A549 (cell line): Measurements from ENCODE around the gene GSG1L. TPM values are rescaled to one million over a fixed set of nuclear protein-coding genes. Genes with fewer than 3 reads are reported as not detected.

Source experiments
- ATAC-seq, 2 experiments: fragments of 200-7000 bp in 1 of 2; fragments of >200 bp in 1 of 2; cut with Nextera tagmentation in 1 of 2; cut with Tn5 transposase in 1 of 2; 3 replicates each; pipeline versions ENCODE4 v1.8.0 to v1.9.1; 2018 to 2020; ENCODE audit warnings: mild to moderate bottlenecking in 1 of 2, moderate library complexity in 1 of 2
- CTCF ChIA-PET: fragments of 300-600 bp; sonication (Branson Sonifier 250); formaldehyde crosslinking; extraction: SDS; loops from one replicate; lab custom pipeline; 2021; ENCODE audit warnings: antibody characterized with exemption, inconsistent platforms; lab: Yijun Ruan, JAX
- POLR2A ChIA-PET: fragments of 350-600 bp; formaldehyde crosslinking; extraction: SDS; loops from one replicate; lab custom pipeline; 2021; ENCODE audit warnings: antibody characterized with exemption, inconsistent platforms; lab: Yijun Ruan, JAX
- DNase-seq, 2 experiments: peaks; one replicate each; pipeline versions ENCODE4 v3.0.0 to v3.0.0-alpha.2; 2011 to 2016; ENCODE audit warnings: low read depth in 1 of 2, low spot score in 1 of 2
- FAIRE-seq: peaks from 2 replicates; lab custom pipeline; 2011; peaks lifted over from hg19 to GRCh38; lab: Jason Lieb, UNC
- H3K27ac ChIP-seq, 2 experiments: fragments of >200 bp; sonication (Bioruptor Twin); formaldehyde crosslinking; 3 replicates each; pipeline ENCODE4 v1.5.1; 2016 to 2017
- H3K4me1 ChIP-seq: fragments of >200 bp; sonication (Bioruptor Twin); formaldehyde crosslinking; 3 replicates; pipeline ENCODE4 v1.6.1; 2016
- H3K4me2 ChIP-seq: fragments of >200 bp; sonication (Bioruptor Twin); formaldehyde crosslinking; 3 replicates; pipeline ENCODE4 v1.6.1; 2016
- H3K4me3 ChIP-seq: fragments of >200 bp; sonication (Bioruptor Twin); formaldehyde crosslinking; 3 replicates; pipeline ENCODE4 v1.5.1; 2016
- H3K9me3 ChIP-seq: fragments of >200 bp; sonication (Bioruptor Twin); formaldehyde crosslinking; 3 replicates; pipeline ENCODE4 v1.6.1; 2016
- CBX2 ChIP-seq: fragments of 200-600 bp; sonication (generic); IDR thresholded peaks from 2 replicates; pipeline ENCODE4 v1.6.1; 2016; ENCODE audit warnings: low read depth, mild to moderate bottlenecking, borderline replicate concordance
- CBX8 ChIP-seq: fragments of 200-600 bp; sonication (generic); IDR thresholded peaks from 2 replicates; pipeline ENCODE4 v1.6.1; 2016
- CEBPB ChIP-seq, 2 experiments: fragments of >200 bp in 1 of 2; sonication (Bioruptor Twin) in 1 of 2; formaldehyde crosslinking in 1 of 2; IDR thresholded peaks; 2 replicates each; pipeline ENCODE4 v1.6.1; 2012 to 2016
- CHD2 ChIP-seq: fragments of 150-350 bp; IDR thresholded peaks from 2 replicates; pipeline ENCODE4 v1.6.1; 2014; ENCODE audit warnings: low read length; ENCODE audit not compliant: partially characterized antibody
- CTCF ChIP-seq: fragments of >200 bp; sonication (Bioruptor Twin); formaldehyde crosslinking; IDR thresholded peaks from 3 replicates; pipeline ENCODE4 v1.5.1; 2016
- ELK1 ChIP-seq: fragments of 150-350 bp; IDR thresholded peaks from 2 replicates; pipeline ENCODE4 v1.6.1; 2014; ENCODE audit warnings: low read depth, mild to moderate bottlenecking, low read length
- FOSB ChIP-seq: fragments of 250-450 bp; sonication (Bioruptor Pico); IDR thresholded peaks from 2 replicates; pipeline ENCODE4 v1.5.0; 2020; ENCODE audit warnings: mild to moderate bottlenecking, moderate library complexity
- HOXB13 ChIP-seq: fragments of 250-450 bp; sonication (Bioruptor Pico); IDR thresholded peaks from 2 replicates; pipeline ENCODE4 v1.5.0; 2020; ENCODE audit warnings: low read depth, mild to moderate bottlenecking, moderate library complexity
- HOXB5 ChIP-seq: fragments of 250-450 bp; sonication (Bioruptor Pico); IDR thresholded peaks from 2 replicates; pipeline ENCODE4 v1.5.0; 2020; ENCODE audit warnings: mild to moderate bottlenecking, moderate library complexity
- JUN ChIP-seq, 2 experiments: fragments of >200 bp; sonication (Bioruptor Twin); formaldehyde crosslinking; IDR thresholded peaks; 2 replicates in 1 of 2; 3 replicates in 1 of 2; pipeline ENCODE4 v1.6.1; 2016 to 2017
- KDM1A ChIP-seq: fragments of 200-600 bp; sonication (generic); IDR thresholded peaks from 2 replicates; pipeline ENCODE4 v1.6.1; 2016; ENCODE audit warnings: low read depth, mild to moderate bottlenecking
- NR3C1 ChIP-seq: fragments of >200 bp; sonication (Bioruptor Twin); formaldehyde crosslinking; IDR thresholded peaks from 3 replicates; pipeline ENCODE4 v1.6.1; 2017
- POLR2A ChIP-seq: IDR thresholded peaks from 2 replicates; pipeline ENCODE4 v1.6.1; 2012; ENCODE audit warnings: mild to moderate bottlenecking, low read length
- POLR2AphosphoS2 ChIP-seq: conservative IDR thresholded peaks from 2 replicates; pipeline ENCODE4 v1.6.1; 2012; ENCODE audit warnings: low read length, improper control_type of control experiment, inconsistent platforms
- RARB ChIP-seq: fragments of 250-450 bp; sonication (Bioruptor Pico); IDR thresholded peaks from 2 replicates; pipeline ENCODE4 v1.8.0; 2021; ENCODE audit warnings: mild to moderate bottlenecking, moderate library complexity
- REST ChIP-seq: fragments of 200-600 bp; sonication (generic); IDR thresholded peaks from 2 replicates; pipeline ENCODE4 v1.6.1; 2016; ENCODE audit warnings: antibody characterized with exemption, mild to moderate bottlenecking, moderate library complexity
- RFX5 ChIP-seq: fragments of 450-650 bp; IDR thresholded peaks from 2 replicates; pipeline ENCODE4 v1.7.1; 2014; ENCODE audit warnings: antibody characterized with exemption, mild to moderate bottlenecking, moderate library complexity
- SREBF2 ChIP-seq: fragments of 450-650 bp; IDR thresholded peaks from 2 replicates; pipeline ENCODE4 v1.6.1; 2014; ENCODE audit warnings: mild to moderate bottlenecking, moderate library complexity
- TFCP2L1 ChIP-seq: fragments of 250-450 bp; sonication (Bioruptor Pico); IDR thresholded peaks from 2 replicates; pipeline ENCODE4 v1.5.0; 2021; ENCODE audit warnings: mild to moderate bottlenecking
- ZFP36 ChIP-seq: fragments of 450-650 bp; IDR thresholded peaks from 2 replicates; pipeline ENCODE4 v1.6.1; 2014; ENCODE audit warnings: borderline replicate concordance; ENCODE audit not compliant: partially characterized antibody
- ZNF302 ChIP-seq: fragments of 250-450 bp; sonication (Bioruptor Pico); IDR thresholded peaks from 2 replicates; pipeline ENCODE4 v1.9.0; 2021; ENCODE audit warnings: inconsistent platforms, mild to moderate bottlenecking, moderate library complexity
- ZSCAN20 ChIP-seq: fragments of 250-450 bp; sonication (Bioruptor Pico); IDR thresholded peaks from 2 replicates; pipeline ENCODE4 v1.8.0; 2022; ENCODE audit warnings: mild to moderate bottlenecking, moderate library complexity
- WGBS: methylation state at CpG from one replicate; pipeline ENCODE4 v1.1.6; 2017; ENCODE audit errors: missing lambda C conversion rate; 5-methylcytosine and 5-hydroxymethylcytosine counted together
- polyA plus RNA-seq, 4 experiments: library from polyadenylated mRNA; depleted of rRNA in 3 of 4; stranded (reverse); fragments of >200 nt; fragmentation: RNase III in 1 of 4; extraction: RNeasy Plus Mini Kit Qiagen cat#74134 plus additional on column Dnase treatment in 1 of 4; gene quantifications; 2 replicates in 3 of 4; 3 replicates in 1 of 4; pipeline ENCODE4 v1.2.3, GENCODE V29; 2011 to 2017

GSG1L gene
- polyA plus RNA-seq, 2 of the 4 experiments (the other 2 are of a cell fraction) = not detected

- POLR2A ChIA-PET = no interaction called here
- no peak overlapping the region for H3K27ac ChIP-seq
- CTCF ChIA-PET = no interaction called here
- ATAC-seq (peak in 1 of 2 experiments; percentile 60; a peak in 3 of 6 replicates), FAIRE-seq (no peak), DNase-seq (no peak)
- TF ChIP-seq RFX5 (no peak), TFCP2L1 (CRISPR knock-in tag) (no peak), HOXB13 (no peak), ELK1 (no peak), NR3C1 (no peak), FOSB (CRISPR knock-in tag) (no peak), ZSCAN20 (no peak), SREBF2 (no peak), JUN (IDR thresholded peaks at IDR 0.05) (no peak), REST (no peak)
- peaks cover 18% of the 10 kb centered on the region; the same call in 2 of the 3 replicates for H3K9me3 ChIP-seq
- H3K4me3 ChIP-seq = no peak overlapping the region
- 7% methylated on average over 4 of the region's 4 CpGs for WGBS
- no peaks in the 10 kb centered on the region for H3K4me1 ChIP-seq
- H3K4me2 ChIP-seq = no peak overlapping the region
Observed at GRCh38 chr16:27870116-27870798, 193.3 kb downstream of the GSG1L start.

- no peak overlapping the region for H3K4me3 ChIP-seq
- FAIRE-seq = no peak
- no peak for TF ChIP-seq CHD2
- TF ChIP-seq JUN (IDR thresholded peaks at IDR 0.05) = no peak
- no peak for TF ChIP-seq HOXB5
- no peak for TF ChIP-seq ZNF302
- TF ChIP-seq CEBPB (IDR thresholded peaks at IDR 0.05) = no peak
- TF ChIP-seq ZFP36 = no peak
- no peak for TF ChIP-seq POLR2AphosphoS2
- no peak for TF ChIP-seq POLR2A
- no peak for TF ChIP-seq CBX8
- DNase-seq = no peak
- POLR2A ChIA-PET = no interaction called here
- no peaks in the 10 kb centered on the region for H3K4me1 ChIP-seq
- H3K27ac ChIP-seq = no peak overlapping the region
- peaks cover 15% of the 10 kb centered on the region; the same call in 2 of the 3 replicates for H3K9me3 ChIP-seq
- ATAC-seq = no peak
- H3K4me2 ChIP-seq = no peak overlapping the region
- WGBS = 56% methylated on average over 1 of the region's 1 CpG
- CTCF ChIA-PET = no interaction called here
Observed at GRCh38 chr16:27869411-27869810, 194.1 kb downstream of the GSG1L start.

GRCh38 chr16:27868180-27868579 lies 195.3 kb downstream of the GSG1L start:
- Histone ChIP-seq H3K4me3 (no peak overlapping the region), H3K27ac (no peak overlapping the region), H3K4me2 (no peak overlapping the region), H3K9me3 (peaks cover 15% of the 10 kb centered on the region; the same call in 2 of the 3 replicates), H3K4me1 (no peaks in the 10 kb centered on the region)
- no peak for DNase-seq
- no peak for ATAC-seq
- FAIRE-seq = no peak
- ChIA-PET CTCF (interaction anchor here (1.2 to 2.6 kb wide), 3 partner anchors 10 to 203 kb away, joined by 3 to 14 read pairs (median 3); no protein-coding TSS in a partner anchor), POLR2A (no interaction called here)
- TF ChIP-seq CHD2 (no peak), CTCF (no peak), CBX2 (no peak), JUN (IDR thresholded peaks at IDR 0.05) (no peak), KDM1A (no peak), RARB (CRISPR knock-in tag) (no peak)
- WGBS = 83% methylated on average over 7 of the region's 7 CpGs
